22Rv1 (cell line): ENCODE data around the gene ABCA8.

Experiments
- ZFX ChIP-seq: fragments of 450-650 bp; IDR thresholded peaks from 2 replicates; pipeline ENCODE4 v1.6.1; 2017; ENCODE audit warnings: antibody characterized with exemption, borderline replicate concordance
- TF ChIP-seq, protein P1 (sequence below): fragments of 450-650 bp; IDR thresholded peaks from 2 replicates; pipeline ENCODE4 v1.5.1; 2017; ENCODE audit warnings: mild to moderate bottlenecking

DNA sequence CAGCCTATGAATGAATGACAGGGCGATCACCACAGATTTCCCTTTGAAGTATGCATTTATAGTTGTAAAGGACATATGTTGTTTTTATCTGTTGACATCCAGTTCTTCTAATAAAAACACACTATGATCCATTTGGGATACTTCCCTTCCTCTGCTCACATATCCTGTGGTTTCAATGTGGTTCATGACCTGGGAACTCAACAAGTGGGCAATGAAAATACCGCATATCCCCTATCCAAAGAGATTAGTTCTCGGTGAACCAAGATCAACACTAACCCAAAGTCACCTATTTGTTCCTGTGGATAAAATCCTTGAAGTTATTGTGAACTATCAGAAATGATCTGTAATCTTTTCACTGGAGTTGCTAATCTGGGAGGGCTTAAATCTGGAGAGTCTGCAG is 16.0 kb downstream of the ABCA8 start:
- TF ChIP-seq, protein P1, sequence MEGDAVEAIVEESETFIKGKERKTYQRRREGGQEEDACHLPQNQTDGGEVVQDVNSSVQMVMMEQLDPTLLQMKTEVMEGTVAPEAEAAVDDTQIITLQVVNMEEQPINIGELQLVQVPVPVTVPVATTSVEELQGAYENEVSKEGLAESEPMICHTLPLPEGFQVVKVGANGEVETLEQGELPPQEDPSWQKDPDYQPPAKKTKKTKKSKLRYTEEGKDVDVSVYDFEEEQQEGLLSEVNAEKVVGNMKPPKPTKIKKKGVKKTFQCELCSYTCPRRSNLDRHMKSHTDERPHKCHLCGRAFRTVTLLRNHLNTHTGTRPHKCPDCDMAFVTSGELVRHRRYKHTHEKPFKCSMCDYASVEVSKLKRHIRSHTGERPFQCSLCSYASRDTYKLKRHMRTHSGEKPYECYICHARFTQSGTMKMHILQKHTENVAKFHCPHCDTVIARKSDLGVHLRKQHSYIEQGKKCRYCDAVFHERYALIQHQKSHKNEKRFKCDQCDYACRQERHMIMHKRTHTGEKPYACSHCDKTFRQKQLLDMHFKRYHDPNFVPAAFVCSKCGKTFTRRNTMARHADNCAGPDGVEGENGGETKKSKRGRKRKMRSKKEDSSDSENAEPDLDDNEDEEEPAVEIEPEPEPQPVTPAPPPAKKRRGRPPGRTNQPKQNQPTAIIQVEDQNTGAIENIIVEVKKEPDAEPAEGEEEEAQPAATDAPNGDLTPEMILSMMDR = no peak
- no peak for TF ChIP-seq ZFX
